Measurements from ENCODE around the gene ATG16L1. TPM values are rescaled to one million over a fixed set of nuclear protein-coding genes. Genes with fewer than 3 reads are reported as not detected.

The ATG16L1 gene
- total RNA-seq, 2 experiments from 2014 or later, result 31.8 to 44.9 TPM

GRCh38 chr2:233275223-233275622 is 23.8 kb downstream of the ATG16L1 start:
- no TSS peak for BruUV-seq (replicated peaks)
- Histone ChIP-seq H3K27ac (ENCODE audit: low read depth, low read length, poor library complexity, severe bottlenecking) (no peak overlapping the region), H3K4me3 (ENCODE audit: low read depth, low read length, poor library complexity, severe bottlenecking) (no peak overlapping the region), H3K9me3 (ENCODE audit: low read length) (no peaks in the 10 kb centered on the region), H3K4me2 (ENCODE audit: low read length) (no peak overlapping the region), H3K9me2 (ENCODE audit: insufficient read depth, low read length) (no peaks in the 10 kb centered on the region), H3K36me3 (ENCODE audit: insufficient read depth, low read length) (peaks cover 99% of the 10 kb centered on the region), H3K79me2 (ENCODE audit: insufficient read depth, low read depth, low read length) (no peaks in the 10 kb centered on the region), H2AFZ (ENCODE audit: low read length) (no peak overlapping the region), H4K20me1 (ENCODE audit: insufficient read depth, low read length) (no peaks in the 10 kb centered on the region), H3K4me1 (ENCODE audit: insufficient read depth, low read length, poor library complexity, severe bottlenecking) (peaks cover 9% of the 10 kb centered on the region)
- no peak for DNase-seq (ENCODE audit: low spot score)
- TF ChIP-seq EZH2phosphoT487 (IDR thresholded peaks at IDR 0.05; ENCODE audit: borderline replicate concordance, low read depth, low read length), result no peak
- no peak for TF ChIP-seq CTCF (conservative IDR thresholded peaks at IDR 0.05; ENCODE audit: low read length)
- intact Hi-C loops (cut with micrococcal nuclease; ENCODE audit: unreplicated experiment), result no loop called here
- CTCF ChIA-PET (ENCODE audit: unreplicated experiment), result interaction anchor here (0.6 kb wide), 1 partner anchor 21 kb away, joined by 3 read pairs; no protein-coding TSS in a partner anchor
- POLR2A ChIA-PET, result interaction anchor here (0.8 kb wide), 1 partner anchor 68 kb away, joined by 5 read pairs; no protein-coding TSS in a partner anchor

GRCh38 chr2:233278921-233279320 is 27.4 kb downstream of the ATG16L1 start:
- intact Hi-C loops (cut with micrococcal nuclease; ENCODE audit: unreplicated experiment), result no loop called here
- BruUV-seq (replicated peaks), result no TSS peak
- ChIA-PET POLR2A (interaction anchor here (0.6 to 1.4 kb wide), 5 partner anchors 9 to 178 kb away, joined by 3 to 6 read pairs (median 3); no protein-coding TSS in a partner anchor), CTCF (ENCODE audit: unreplicated experiment) (no interaction called here)
- Histone ChIP-seq H3K27ac (ENCODE audit: low read depth, low read length, poor library complexity, severe bottlenecking) (no peak overlapping the region), H3K36me3 (ENCODE audit: insufficient read depth, low read length) (peaks cover 95% of the 10 kb centered on the region), H3K9me2 (ENCODE audit: insufficient read depth, low read length) (no peaks in the 10 kb centered on the region), H3K4me1 (ENCODE audit: insufficient read depth, low read length, poor library complexity, severe bottlenecking) (no peaks in the 10 kb centered on the region), H3K4me2 (ENCODE audit: low read length) (no peak overlapping the region), H3K4me3 (ENCODE audit: low read depth, low read length, poor library complexity, severe bottlenecking) (no peak overlapping the region), H2AFZ (ENCODE audit: low read length) (no peak overlapping the region), H4K20me1 (ENCODE audit: insufficient read depth, low read length) (no peaks in the 10 kb centered on the region), H3K9me3 (ENCODE audit: low read length) (no peaks in the 10 kb centered on the region), H3K79me2 (ENCODE audit: insufficient read depth, low read depth, low read length) (no peaks in the 10 kb centered on the region)
- DNase-seq (ENCODE audit: low spot score), result no peak
- no peak for TF ChIP-seq EZH2phosphoT487 (IDR thresholded peaks at IDR 0.05; ENCODE audit: borderline replicate concordance, low read depth, low read length)
- no peak for TF ChIP-seq CTCF (conservative IDR thresholded peaks at IDR 0.05; ENCODE audit: low read length)

GRCh38 chr2:233280114-233280693 is 28.7 kb downstream of the ATG16L1 start:
- Histone ChIP-seq H3K4me2 (ENCODE audit: low read length) (no peak overlapping the region), H3K79me2 (ENCODE audit: insufficient read depth, low read depth, low read length) (no peaks in the 10 kb centered on the region), H3K9me2 (ENCODE audit: insufficient read depth, low read length) (no peaks in the 10 kb centered on the region), H4K20me1 (ENCODE audit: insufficient read depth, low read length) (no peaks in the 10 kb centered on the region), H3K27ac (ENCODE audit: low read depth, low read length, poor library complexity, severe bottlenecking) (no peak overlapping the region), H3K9me3 (ENCODE audit: low read length) (no peaks in the 10 kb centered on the region), H3K4me1 (ENCODE audit: insufficient read depth, low read length, poor library complexity, severe bottlenecking) (no peaks in the 10 kb centered on the region), H2AFZ (ENCODE audit: low read length) (no peak overlapping the region), H3K36me3 (ENCODE audit: insufficient read depth, low read length) (peaks cover 90% of the 10 kb centered on the region), H3K4me3 (ENCODE audit: low read depth, low read length, poor library complexity, severe bottlenecking) (no peak overlapping the region)
- DNase-seq (ENCODE audit: low spot score), result no peak
- ChIA-PET CTCF (ENCODE audit: unreplicated experiment) (no interaction called here), POLR2A (interaction anchor here (0.7 kb wide), 1 partner anchor 607 kb away, joined by 3 read pairs; no protein-coding TSS in a partner anchor)
- TF ChIP-seq CTCF (conservative IDR thresholded peaks at IDR 0.05; ENCODE audit: low read length) (no peak), EZH2phosphoT487 (IDR thresholded peaks at IDR 0.05; ENCODE audit: borderline replicate concordance, low read depth, low read length) (no peak)
- intact Hi-C loops (cut with micrococcal nuclease; ENCODE audit: unreplicated experiment), result no loop called here
- no TSS peak for BruUV-seq (replicated peaks)
